Stimulated activated naive CD4-positive, alpha-beta T cell treated with Interleukin-2 at 50 U/mL for 16 hours (primary cell): ENCODE measurements around the gene CLASP1.
"Not testable (repeated sequence)": the region's sequence is repeated elsewhere in the genome, so short reads cannot be mapped to it uniquely, and the experiment has no call there.

Experiments
- DNase-seq: peaks from one replicate; lab custom pipeline; 2025; lab: John Stamatoyannopoulos, UW

Gene CLASP1

GRCh38 chr2:121662656-121663055 is 13.4 kb upstream of the CLASP1 start:
- no peak for DNase-seq

- no peak for DNase-seq
Measured at GRCh38 chr2:121659933-121660332, 10.7 kb upstream of the CLASP1 start.

GRCh38 chr2:121658393-121658792 is 9.1 kb upstream of the CLASP1 start:
- DNase-seq, result not testable (repeated sequence)

- no peak for DNase-seq
Measured at GRCh38 chr2:121653035-121653434, 3.8 kb upstream of the CLASP1 start.

GRCh38 chr2:121650315-121650930 is 1.2 kb upstream of the CLASP1 start:
- peak; percentile 21 for DNase-seq

GRCh38 chr2:121649596-121650314 is 493 bp upstream of the CLASP1 start:
- DNase-seq, result peak; percentile 96

GRCh38 chr2:121648206-121649148 is 785 bp downstream of the CLASP1 start:
- DNase-seq, result peak; percentile 52

- no peak for DNase-seq
Measured at GRCh38 chr2:121647396-121647795, 1.9 kb downstream of the CLASP1 start.

GRCh38 chr2:121644715-121645114 is 4.5 kb downstream of the CLASP1 start:
- no peak for DNase-seq

GRCh38 chr2:121643877-121644276 is 5.4 kb downstream of the CLASP1 start:
- no peak for DNase-seq

GRCh38 chr2:121640380-121641316 is 8.6 kb downstream of the CLASP1 start:
- DNase-seq, result no peak

- DNase-seq, result not testable (repeated sequence)
Measured at GRCh38 chr2:121639846-121640245, 9.4 kb downstream of the CLASP1 start.

GRCh38 chr2:121638333-121638732 is 10.9 kb downstream of the CLASP1 start:
- no peak for DNase-seq

GRCh38 chr2:121635371-121635770 is 13.9 kb downstream of the CLASP1 start:
- DNase-seq, result no peak

GRCh38 chr2:121634354-121635307 is 14.6 kb downstream of the CLASP1 start:
- DNase-seq, result no peak

- no peak for DNase-seq
Measured at GRCh38 chr2:121633463-121633862, 15.8 kb downstream of the CLASP1 start.

- no peak for DNase-seq
Measured at GRCh38 chr2:121627525-121628050, 21.7 kb downstream of the CLASP1 start.

GRCh38 chr2:121626777-121627524 is 22.3 kb downstream of the CLASP1 start:
- no peak for DNase-seq

- no peak for DNase-seq
Measured at GRCh38 chr2:121625953-121626352, 23.3 kb downstream of the CLASP1 start.
